CD4-positive, alpha-beta T cell treated with Interleukin-6 for 4 hours (primary cell): ENCODE results near the gene LRIG2.
"Not testable (repeated sequence)": the region's sequence is repeated elsewhere in the genome, so short reads cannot be mapped to it uniquely, and the experiment has no call there.

Source experiments
- DNase-seq: peaks from one replicate; pipeline ENCODE4 v3.0.0-alpha.2; 2020; ENCODE audit warnings: mixed read lengths

LRIG2 gene

GRCh38 chr1:113072141-113072756 is 749 bp upstream of the LRIG2 start:
- no peak for DNase-seq

DNA sequence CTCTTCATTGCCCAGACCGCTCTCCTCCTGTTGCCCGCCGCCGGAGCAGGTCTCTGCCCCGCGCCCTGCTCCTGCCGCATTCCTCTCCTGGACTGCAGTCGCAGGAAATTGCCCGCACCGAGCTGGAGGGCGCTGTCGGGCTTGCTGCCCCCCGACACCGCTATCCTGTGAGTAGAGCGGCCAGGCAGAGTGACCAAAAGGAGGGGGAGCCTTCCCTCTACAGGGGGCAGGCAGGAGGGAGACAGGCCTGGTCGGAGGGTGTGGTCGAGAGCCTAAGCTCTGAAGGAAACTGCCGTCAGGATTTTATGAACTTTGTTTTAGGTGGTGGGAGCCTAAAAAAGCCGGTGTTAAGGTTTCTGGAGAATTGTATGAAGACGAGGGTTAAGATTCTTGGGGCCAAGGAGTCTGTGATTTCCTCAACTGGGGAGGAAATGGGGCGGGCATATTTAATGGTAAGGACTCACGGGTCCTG is 517 bp downstream of the LRIG2 start:
- DNase-seq, result peak; percentile 3

GRCh38 chr1:113074237-113074636 is 1.2 kb downstream of the LRIG2 start:
- DNase-seq, result no peak

DNA sequence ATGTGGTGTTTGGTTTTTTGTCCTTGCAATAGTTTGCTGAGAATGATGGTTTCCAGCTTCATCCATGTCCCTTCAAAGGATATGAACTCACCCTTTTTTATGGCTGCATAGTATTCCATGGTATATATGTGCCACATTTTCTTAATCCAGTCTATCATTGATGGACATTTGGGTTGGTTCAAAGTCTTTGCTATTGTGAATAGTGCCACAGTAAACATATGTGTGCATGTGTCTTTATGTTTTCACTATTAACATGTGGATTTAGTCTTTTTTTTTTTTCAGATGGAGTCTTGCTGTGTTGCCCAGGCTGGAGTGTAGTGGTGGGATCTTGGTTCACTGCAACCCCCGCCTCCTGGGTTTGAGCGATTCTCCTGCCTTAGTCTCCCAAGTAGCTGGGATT is 5.0 kb downstream of the LRIG2 start:
- not testable (repeated sequence) for DNase-seq

GRCh38 chr1:113086541-113086940 is 13.5 kb downstream of the LRIG2 start:
- no peak for DNase-seq

DNA sequence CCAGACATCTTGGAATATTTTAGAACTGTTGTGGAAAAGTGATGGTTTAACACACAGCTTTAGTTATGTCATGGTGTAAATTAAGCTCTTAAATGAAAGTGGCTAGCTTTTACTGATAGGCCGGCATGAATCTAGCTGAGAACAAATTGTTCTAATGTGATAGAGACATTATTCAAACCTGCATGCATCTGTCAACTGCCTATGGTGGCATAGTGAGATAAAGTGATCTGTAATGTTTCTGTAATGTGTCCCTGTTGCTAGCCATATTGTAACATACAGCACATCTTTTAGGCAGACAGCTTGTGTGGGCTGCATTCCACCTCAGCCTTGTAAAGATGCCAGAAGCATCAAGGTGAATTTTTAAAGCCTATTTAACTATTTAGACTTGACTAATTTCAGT is 16.0 kb downstream of the LRIG2 start:
- DNase-seq, result no peak

DNA sequence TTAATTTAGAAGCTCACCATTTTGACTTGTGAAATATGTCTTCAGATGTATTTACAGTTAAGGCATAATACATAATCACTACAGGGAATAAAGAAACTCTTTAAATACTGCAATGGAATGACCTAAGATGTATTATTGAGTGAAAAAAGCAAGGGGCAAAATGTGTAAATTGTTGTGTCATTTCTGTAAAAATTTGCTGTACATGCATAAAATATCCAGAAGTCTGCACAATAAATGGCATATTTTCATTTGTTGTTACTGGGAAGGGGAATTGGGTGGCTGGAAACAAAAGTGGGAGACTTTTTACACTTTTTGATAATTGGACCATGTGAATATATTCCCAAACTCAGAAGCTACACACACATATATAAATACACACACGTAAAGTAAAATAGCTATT is 17.1 kb downstream of the LRIG2 start:
- DNase-seq, result no peak

- no peak for DNase-seq
Observed at GRCh38 chr1:113091988-113092594, 19.1 kb downstream of the LRIG2 start.

GRCh38 chr1:113094506-113094905 is 21.5 kb downstream of the LRIG2 start:
- DNase-seq, result no peak

GRCh38 chr1:113095790-113096455 is 22.9 kb downstream of the LRIG2 start:
- no peak for DNase-seq

DNA sequence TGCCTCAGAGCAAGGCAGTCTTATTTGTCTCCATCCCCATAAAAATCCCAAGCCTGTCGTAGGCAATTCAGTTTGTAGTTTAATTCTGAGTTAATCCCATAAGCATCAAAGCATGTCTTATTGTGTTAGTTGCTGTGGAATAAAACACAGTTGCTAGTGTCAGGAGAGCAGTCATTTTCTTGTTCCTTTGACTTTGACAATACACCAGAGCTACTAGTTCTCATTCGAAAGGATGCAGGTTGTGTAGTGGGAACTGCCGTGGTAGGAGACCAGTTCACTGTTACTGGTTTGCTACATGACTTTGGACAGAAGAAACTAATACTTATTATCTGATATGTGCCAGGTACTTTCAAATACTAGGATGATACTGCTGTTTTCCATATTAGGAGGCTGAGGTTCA is 23.5 kb downstream of the LRIG2 start:
- no peak for DNase-seq

- DNase-seq, result no peak
Observed at GRCh38 chr1:113101588-113101987, 28.6 kb downstream of the LRIG2 start.

GRCh38 chr1:113103048-113103447 is 30.1 kb downstream of the LRIG2 start:
- DNase-seq, result no peak

GRCh38 chr1:113103977-113104376 is 31.0 kb downstream of the LRIG2 start:
- DNase-seq, result no peak

GRCh38 chr1:113106910-113107309 is 33.9 kb downstream of the LRIG2 start:
- no peak for DNase-seq

DNA sequence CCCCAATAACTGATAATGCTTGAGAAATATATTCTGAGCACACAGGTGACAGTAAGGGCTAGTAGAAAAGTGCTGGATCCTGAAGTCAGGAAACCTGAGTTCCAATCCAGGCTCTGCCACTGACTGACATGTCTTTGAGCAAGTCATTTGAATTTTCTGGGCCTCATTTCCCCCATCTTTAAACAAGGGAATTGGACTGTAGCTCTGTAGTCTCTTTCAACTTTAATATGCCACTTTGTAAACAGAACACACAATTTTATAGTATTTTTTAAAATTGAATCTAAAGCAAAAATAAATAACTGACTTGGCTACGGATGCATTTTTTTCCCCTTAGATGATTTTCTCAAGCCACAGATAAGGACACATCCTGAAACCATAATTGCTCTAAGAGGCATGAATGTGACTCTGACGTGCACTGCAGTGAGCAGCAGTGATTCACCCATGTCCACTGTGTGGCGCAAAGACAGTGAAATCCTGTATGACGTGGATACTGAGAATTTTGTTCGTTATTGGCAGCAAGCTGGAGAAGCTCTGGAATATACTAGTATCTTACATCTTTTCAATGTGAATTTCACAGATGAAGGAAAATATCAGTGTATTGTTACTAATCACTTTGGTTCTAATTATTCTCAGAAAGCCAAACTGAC is 37.0 kb downstream of the LRIG2 start:
- no peak for DNase-seq

- no peak for DNase-seq
Observed at GRCh38 chr1:113118266-113118665, 45.3 kb downstream of the LRIG2 start.

- no peak for DNase-seq
Observed at GRCh38 chr1:113123737-113124136, 50.7 kb downstream of the LRIG2 start.

- no peak for DNase-seq
Observed at GRCh38 chr1:113124366-113124765, 51.4 kb downstream of the LRIG2 start.

DNA sequence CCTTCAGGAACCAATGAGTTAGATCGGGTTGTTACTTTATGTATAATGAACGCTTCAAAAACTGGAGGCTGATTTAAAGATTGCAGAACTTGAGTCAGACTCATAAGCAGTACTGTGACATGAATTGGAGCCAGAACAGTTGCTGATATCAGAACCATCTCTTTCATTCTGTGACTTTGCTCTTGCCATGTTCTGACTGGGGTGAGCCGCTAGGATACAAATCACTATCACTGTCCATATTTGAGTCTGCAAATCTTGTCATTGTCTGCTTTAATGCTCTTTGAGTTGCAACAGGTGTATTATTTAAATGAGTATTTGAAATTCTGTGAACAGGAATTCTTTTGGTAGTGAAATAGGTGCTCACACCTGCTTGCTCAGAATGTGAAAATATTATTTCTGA is 52.5 kb downstream of the LRIG2 start:
- DNase-seq, result no peak

GRCh38 chr1:113126207-113126606 is 53.2 kb downstream of the LRIG2 start:
- no peak for DNase-seq

GRCh38 chr1:113128116-113128515 is 55.1 kb downstream of the LRIG2 start:
- DNase-seq, result no peak

DNA sequence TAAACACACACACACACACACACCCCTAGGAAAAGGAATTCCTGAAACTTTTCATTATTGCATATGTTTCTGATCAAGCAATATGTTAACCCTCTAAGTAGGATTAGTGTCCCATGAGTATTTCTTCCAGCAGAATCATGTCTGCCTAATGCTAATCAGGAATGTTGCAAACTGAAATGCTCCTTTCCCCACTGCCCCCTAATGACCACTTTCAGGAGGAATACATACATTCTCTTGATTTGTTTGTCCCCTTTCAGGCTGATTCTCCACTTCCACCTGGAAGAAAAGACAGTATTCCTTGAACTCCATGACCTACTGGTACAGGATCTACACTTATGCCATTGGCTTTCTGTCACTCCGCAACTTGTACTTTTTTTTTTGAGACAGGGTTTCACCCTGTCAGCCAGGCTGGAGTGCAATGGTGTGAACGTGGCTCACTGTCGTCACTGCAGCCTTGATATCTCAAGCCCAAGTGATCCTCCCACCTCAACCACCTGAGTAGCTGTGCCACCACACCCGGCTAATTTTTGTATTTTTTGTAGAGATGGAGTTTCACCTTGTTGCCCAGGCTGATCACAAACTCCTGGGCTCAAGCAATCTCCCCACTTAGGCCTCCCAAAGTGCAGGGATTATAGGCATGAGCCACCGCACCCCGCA is 56.7 kb downstream of the LRIG2 start:
- no peak for DNase-seq
